ENCODE results near the gene ZNF543.
A peak's percentile ranks its signal among the peaks of the same experiment; 100 is the strongest.
"Not testable (repeated sequence)": the region's sequence is repeated elsewhere in the genome, so short reads cannot be mapped to it uniquely, and the experiment has no call there.

The ZNF543 gene

GRCh38 chr19:57320180-57321084, at the start of gene ZNF543:
Gene ZNF543 (plus strand): TSS chr19:57320472. CDS start chr19:57320854, 382 bp downstream.
- DNase-seq = peak; percentile 95

- no peak for DNase-seq
Measured at GRCh38 chr19:57271280-57271679, 49.0 kb upstream of the ZNF543 start.

- no peak for DNase-seq
Measured at GRCh38 chr19:57273014-57273413, 47.3 kb upstream of the ZNF543 start.

GRCh38 chr19:57276430-57276829, 43.8 kb upstream of the ZNF543 start:
- DNase-seq = no peak

GRCh38 chr19:57278481-57278880, 41.8 kb upstream of the ZNF543 start:
- DNase-seq = not testable (repeated sequence)

GRCh38 chr19:57279418-57280164, 40.7 kb upstream of the ZNF543 start:
- peak; percentile 96 for DNase-seq

- DNase-seq = peak; percentile 98
Measured at GRCh38 chr19:57280165-57280961, 39.9 kb upstream of the ZNF543 start, which contains the start of gene ZNF460. Gene ZNF460 (plus strand): TSS chr19:57280485. CDS start chr19:57280807, 322 bp downstream.

- peak; percentile 77 for DNase-seq
Measured at GRCh38 chr19:57280962-57281400, 39.3 kb upstream of the ZNF543 start.

GRCh38 chr19:57282011-57282643, 38.1 kb upstream of the ZNF543 start:
- DNase-seq = peak; percentile 36

- DNase-seq = no peak
Measured at GRCh38 chr19:57288373-57288772, 31.9 kb upstream of the ZNF543 start.

GRCh38 chr19:57290970-57291369, 29.3 kb upstream of the ZNF543 start:
- DNase-seq = no peak

GRCh38 chr19:57292547-57292946, 27.7 kb upstream of the ZNF543 start:
- no peak for DNase-seq

GRCh38 chr19:57293719-57294118, 26.6 kb upstream of the ZNF543 start:
- no peak for DNase-seq

GRCh38 chr19:57302020-57302465, 18.2 kb upstream of the ZNF543 start:
- DNase-seq = no peak

- no peak for DNase-seq
Measured at GRCh38 chr19:57302727-57303401, 17.4 kb upstream of the ZNF543 start.

- DNase-seq = no peak
Measured at GRCh38 chr19:57305056-57305455, 15.2 kb upstream of the ZNF543 start.

- DNase-seq = no peak
Measured at GRCh38 chr19:57308514-57308913, 11.8 kb upstream of the ZNF543 start.

GRCh38 chr19:57310792-57311191, 9.5 kb upstream of the ZNF543 start:
- no peak for DNase-seq

GRCh38 chr19:57314146-57314545, 6.1 kb upstream of the ZNF543 start:
- DNase-seq = no peak

GRCh38 chr19:57317503-57317902, 2.8 kb upstream of the ZNF543 start:
- no peak for DNase-seq

GRCh38 chr19:57319869-57320179, 448 bp upstream of the ZNF543 start:
- no peak for DNase-seq

- DNase-seq = no peak
Measured at GRCh38 chr19:57321116-57321515, 844 bp downstream of the ZNF543 start.

Data from CD4-positive, alpha-beta T cell treated with Interleukin-21 for 1 hour (primary cell).